GM21526 (cell line): ENCODE results near the gene EPAS1.

Experiments
- ATAC-seq: cut with Tn5 transposase; IDR thresholded peaks from one replicate; pipeline ENCODE4 v1.9.1; 2021; ENCODE audit warnings: moderate library complexity; ENCODE audit not compliant: unreplicated experiment, low FRiP score

EPAS1 gene

DNA sequence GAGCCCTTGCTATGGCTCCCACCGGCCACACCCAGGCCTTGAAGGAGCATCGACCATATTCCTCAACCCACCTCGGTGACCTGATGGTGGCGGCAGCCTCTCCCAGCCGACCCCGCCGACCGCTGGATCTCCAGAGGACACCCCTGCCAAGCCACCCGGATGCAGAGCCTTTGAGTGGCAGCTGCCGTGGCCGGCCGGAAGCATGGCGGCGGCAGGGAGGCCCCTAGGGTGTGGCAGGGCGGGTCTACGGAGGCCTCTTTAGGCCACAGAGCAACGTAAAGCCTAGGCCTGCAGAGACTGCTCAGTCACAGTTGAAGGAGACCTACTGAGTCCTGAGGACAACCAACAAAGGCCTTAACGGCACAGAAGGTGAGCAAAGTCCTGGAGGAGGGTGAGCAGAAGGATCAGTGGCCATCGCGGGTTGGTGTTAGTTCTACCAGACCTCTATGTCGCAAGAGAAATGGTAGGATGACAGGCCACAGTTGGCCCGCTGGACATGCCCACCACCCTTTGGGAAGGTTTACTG is 131.8 kb downstream of the EPAS1 start:
- no peak for ATAC-seq

DNA sequence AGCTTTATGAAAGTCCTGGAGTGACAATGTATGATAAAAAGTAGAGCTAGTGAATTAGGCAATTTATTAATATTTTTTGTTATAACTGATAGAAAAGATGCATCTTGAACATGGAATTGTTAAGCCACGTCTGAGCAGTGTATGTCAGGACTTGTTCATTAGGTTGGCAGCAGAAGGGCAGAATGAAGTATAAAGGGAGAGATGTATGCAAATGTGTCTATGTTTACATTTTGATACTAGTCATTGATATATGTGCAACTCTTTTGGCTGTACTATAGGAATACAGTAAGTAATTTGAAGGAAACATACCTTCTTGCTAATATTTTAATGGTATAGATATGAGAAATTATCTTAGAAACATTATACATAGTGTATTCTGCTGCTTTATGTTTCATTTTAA is 133.2 kb downstream of the EPAS1 start:
- ATAC-seq = no peak

DNA sequence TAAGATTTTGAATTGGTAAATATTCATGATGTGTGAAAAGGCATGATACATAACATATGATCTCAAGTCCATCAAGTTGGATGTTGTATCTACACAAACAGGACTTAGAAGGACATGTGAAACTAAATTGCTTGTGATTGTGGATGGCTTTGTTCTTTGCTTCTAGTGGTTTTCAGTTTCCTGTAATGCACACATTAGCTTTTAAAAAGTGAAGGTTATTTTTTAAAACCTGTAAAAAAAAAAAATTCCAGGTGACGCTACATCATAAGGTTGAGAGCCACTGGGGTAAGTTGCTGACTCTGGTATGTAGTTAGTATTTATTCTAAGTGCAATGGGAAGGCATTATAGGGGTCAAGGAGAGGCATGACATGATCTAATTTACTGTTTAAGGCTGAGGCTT is 133.8 kb downstream of the EPAS1 start:
- ATAC-seq = no peak

DNA sequence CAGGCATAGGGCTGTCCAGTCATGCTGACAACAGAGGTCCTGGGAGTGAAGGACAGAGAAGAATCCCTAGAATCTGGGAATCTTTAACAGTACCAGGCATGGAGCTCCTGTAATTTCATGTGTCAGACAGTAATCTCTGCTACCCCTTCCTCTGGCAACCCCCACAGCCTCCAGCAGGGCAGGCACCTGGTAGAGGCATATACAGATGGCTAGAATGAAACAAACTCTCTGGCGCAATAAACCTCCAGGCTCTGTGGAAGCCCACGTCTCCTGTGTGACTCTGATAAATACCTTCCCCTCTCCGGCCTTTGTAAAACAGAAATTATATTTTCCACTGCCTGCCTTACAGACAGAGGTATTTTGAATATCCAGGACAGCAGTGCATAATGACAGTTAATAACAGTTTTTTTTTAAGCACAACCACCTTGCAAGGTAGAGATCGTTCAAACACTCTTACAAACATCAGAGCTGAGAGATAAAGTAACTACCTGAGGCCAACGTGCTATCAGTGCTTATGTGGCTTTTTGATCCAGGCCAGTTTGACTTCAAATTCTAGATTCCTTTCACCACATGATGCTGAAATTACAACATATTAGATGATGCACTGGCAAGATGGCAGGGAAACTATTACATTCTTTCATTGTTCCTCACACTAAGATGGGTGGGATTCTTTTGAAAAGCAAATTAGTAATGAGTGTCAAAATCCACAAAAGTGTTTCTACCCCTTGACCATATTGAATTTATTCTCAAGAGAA is 134.5 kb downstream of the EPAS1 start:
- no peak for ATAC-seq

DNA sequence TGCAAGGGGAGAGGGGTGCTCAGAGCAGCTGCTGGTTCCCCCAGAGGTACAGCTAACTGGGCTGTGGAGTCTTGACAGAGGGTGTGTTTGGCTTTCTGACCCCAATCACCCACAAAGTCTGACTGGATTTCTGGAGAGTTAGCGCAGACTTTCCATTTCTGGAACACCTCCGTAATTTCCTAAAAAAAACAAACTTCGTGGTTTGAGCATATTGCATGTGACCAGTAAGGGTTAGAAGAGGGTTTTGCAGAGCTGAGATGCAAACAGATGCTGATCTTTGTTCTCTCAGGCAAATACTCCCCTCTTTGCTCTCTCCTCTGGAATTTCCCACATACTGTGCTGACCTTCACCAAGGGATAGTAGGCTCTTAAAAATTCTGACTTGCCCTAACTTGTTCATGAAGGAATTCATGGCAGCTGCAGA is 137.7 kb downstream of the EPAS1 start:
- ATAC-seq = no peak

DNA sequence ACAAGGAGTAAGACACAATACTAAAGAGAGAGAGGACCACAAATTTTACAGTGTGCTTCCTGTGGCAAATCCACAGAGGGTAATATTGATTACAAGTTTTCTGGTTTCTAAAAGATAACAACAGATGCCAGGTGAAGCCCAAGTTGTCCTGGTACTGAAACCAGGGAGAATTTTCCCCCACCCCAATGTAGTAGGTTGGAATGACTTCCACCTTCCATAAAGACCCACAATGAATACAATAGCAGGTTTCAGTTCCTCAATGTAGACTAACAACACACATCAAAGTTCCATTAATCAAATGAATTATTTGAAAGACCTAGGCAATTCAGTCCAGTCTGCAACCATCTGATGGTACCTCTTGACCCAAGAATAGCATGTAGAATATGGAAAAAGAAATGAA is 138.1 kb downstream of the EPAS1 start:
- ATAC-seq = no peak

DNA sequence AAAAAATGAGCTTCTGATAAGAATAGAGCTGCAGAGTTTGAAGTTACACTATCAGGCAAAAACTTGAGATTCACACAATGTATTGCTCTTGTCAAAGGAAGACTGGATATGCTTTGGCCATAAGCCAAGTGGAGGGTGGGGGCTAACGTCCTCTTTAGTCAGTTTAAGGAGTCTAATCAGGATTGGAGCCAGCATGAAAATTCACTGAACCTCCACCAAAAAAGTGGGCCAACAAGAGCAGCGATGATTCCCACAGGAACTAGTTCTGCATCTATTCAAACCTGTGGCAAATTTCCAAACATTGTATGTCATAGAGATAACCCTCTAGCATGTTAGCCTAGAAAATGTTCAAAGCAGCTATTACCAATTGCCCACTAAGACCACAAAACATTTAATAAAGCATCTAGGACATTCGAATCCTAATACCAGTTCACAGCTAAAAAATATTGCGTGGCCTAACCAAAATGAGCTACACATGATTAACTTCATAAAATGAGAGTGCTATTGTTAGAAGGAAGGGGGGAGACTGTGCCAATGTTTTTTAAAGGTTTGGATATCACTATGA is 138.7 kb downstream of the EPAS1 start:
- no peak for ATAC-seq
